HG02763 (cell line): ENCODE data around the gene RILP.
A peak's percentile ranks its signal among the peaks of the same experiment; 100 is the strongest.

ENCODE experiments used
- ATAC-seq: cut with Tn5 transposase; IDR thresholded peaks from one replicate; pipeline ENCODE4 v1.9.1; 2021; ENCODE audit warnings: mild to moderate bottlenecking, moderate library complexity; ENCODE audit not compliant: unreplicated experiment

RILP gene

DNA sequence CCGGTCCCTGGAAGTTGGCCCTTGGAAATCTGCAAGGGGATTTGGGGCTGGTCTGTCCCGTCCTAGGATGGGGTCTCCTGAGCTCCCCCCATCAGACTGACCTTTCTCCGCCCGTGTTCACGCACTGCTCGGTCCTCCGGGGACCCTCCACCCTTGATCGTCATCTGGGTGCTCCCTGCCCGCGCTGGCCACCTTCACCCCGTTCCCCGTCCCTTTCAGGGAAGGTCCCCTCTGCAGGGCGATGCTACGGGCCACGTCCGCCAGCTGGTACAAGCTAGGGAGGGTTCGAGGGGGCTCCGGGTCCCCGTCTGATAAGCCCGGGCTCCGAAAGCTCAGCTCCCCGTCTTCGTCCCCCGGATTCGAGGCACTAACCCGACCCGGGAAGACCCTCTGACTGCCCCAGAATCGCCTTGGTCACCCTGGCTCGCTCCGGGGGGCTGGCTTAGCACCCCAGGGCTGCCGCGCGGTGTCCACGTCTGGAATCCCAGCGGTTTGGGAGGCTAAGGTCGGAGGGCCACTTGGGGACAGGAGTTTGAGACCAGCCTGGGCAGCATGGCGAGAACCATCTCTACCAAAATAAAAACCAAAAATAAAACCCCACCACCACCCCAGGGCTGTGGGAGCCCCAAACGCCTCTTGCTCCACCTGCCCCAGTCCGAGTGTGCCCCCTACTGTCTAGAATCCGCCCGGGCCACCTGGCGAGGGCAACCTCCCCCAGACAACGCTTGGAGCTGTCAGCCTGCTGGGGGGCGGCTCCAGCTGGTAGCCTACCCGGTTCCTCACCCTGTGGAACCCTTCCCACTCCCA, 20.0 kb downstream of the RILP start:
- no peak for ATAC-seq

DNA sequence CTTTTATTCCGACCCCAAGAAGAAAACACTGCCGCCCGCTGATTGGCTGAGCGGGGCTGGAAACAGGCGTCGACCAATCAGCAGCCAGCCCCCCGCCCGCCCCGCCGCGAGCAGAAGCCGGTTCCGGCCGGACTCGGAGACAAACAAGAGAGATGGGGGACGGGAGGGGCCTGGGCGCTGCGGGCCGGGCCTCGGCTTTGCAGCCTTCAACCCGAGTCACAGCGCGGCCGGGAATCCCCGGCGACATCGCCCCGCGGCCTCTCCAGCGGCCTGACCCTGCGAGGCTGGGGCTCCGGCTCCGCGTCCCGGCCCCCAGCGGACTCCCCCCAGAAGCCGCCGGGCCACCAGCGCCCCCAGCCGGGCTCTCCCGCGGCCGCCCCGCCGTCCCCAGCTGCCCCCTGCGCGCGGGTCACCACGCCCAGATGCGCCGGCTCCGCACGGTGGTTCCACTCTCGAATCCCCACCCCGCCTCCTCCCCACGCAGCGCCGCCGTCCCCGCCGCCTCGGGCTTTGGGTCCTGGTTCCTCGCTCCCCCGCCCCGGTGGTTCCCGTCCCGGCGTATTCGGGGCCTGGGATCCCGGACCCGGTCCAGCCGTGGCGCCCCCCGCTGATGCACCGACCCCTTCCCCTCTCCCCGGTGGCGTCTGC, 20.7 kb downstream of the RILP start:
- peak; percentile 50 for ATAC-seq

DNA sequence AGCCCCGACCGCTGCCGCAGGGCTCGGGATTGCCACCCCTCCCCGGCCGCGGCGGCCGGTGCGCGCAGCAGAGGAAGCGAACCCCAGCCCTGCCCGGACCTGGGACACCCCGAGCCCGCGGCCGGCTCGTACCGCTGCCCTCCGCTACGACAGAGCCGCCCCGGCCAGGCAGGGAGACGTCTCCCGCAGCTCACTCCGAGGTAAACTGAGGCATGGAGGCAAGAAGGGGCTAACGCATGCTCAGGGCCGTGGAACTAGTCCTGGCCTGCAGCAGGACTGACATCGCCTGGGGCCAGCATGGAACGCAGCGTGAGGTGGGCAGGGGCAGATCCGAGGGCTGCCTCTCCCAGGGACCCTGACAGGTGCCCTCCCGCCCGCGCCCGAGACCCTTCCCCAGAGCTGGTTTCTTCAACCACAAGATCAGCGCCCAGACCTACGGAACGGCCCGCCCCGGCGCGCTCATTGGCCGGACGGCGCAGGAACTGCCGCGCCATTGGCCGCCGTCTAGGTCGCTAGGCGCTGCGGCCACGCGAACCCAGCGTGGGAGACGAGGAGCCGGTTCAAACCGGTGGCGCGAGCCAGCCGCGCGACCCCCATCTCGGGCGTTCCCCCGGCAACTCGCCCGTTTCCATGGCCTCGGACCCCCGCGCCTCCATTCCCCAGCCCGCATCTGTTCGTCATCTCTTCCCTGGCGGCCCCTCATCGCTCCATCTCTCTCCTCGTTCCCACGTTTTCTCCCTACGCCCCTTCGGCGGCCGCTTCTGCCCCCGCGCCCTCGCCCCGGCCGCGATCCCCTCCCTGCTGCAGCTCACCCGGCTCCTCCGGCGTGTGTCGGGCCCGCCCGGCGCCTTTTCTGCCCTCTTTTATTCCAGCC, 21.4 kb downstream of the RILP start, which contains the start of gene SLC43A2:
Gene SLC43A2, minus strand, starts transcription at position 853 of the 874 bp plus-strand sequence. CDS start 960 bp downstream, outside the sequence.
- peak; percentile 55 for ATAC-seq

DNA sequence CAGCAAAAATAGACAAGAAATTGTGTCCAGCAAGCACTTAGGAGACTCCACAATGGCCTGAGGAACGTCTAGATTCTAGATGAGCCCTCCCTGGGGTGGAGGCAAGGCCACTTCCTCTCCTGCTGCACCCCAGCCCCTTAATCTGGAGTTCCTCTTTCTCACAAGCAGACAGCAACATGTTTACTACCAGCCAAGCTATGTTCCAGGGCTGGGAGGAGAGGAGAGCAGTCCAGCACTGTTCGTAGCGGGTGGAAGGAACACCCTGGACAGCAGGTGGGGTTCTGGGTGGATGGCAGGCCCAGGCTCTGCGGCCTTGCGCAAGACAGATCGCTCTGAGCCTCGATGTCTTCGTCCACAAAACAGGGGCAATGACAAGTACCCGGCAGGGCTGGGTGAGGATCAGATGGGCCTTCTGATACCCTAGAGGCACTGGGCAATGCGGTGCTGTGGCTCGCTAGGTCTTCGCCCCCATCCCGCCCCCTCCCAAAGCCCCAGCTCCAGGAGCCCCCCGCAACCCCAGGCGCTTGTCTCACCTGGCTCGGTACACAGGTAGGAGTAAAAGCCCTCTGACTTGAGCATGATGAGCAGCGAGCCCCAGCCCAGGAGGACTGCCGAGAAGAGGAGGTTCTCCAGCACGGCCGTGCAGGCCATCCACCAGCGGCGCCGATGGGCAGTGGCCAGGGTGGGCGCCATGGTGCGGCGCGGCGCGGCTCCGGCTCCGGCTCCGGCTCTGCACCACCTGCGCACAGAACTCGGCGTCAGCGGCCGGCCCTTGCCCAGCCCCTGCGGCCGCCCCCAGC, 22.3 kb downstream of the RILP start:
- ATAC-seq: no peak

DNA sequence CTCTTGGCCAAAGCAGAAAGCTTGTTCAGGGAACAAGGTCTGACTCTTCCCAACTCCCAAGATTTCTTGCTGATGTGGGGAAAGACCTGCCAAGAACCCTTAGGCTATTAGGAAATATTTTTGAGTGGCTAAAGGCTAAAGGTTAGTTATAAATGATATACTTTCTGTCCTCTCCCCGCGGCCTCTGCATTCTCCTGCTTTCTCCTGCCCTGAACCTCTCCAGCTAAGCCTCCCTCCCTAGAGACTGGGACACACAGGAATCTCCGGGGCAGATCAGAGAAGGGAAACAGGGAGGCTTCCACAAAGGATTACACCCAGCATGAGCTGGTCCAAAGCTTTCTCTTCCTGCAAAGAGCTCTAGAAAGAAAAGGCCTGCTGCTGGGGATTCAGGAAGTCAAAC, 23.3 kb downstream of the RILP start:
- no peak for ATAC-seq

DNA sequence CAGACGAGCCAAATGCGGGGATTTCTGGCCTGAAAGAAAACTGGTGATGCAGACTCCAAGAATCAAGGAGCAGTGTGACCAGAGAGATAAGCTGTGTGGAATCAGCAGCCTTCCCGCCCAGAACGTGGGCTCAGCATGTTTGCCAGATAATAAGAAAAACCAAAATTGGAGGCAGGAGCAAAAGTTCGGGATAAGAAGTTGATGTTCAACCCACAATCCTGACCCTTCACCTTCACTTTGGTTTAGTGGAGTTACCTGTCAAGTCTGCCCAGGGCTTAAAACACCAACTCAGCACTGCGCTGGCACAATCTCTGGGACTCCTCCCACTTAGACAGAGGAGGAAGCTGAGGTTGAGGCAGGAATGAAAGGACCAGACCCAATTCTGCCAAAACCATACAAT, 24.1 kb downstream of the RILP start:
- no peak for ATAC-seq

DNA sequence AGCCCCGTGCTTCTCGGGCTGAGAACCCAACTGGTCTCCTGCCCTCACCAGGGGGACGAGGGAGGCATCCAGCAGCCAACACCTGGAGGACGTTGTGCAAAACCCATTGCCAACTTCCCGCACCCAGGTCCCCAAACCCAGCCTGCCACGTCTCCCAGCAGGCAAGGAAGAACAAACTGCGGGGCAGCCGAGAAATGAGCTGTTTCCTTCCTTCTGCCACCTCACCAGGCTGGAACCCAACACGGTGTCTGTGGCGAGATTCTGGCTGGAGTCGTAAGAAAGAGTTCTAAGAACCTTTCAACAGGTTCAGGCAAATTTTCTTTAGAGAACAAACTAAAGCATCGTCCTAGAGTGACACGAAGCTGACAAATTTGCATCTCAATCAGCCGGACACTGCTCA, 24.6 kb downstream of the RILP start:
- no peak for ATAC-seq

DNA sequence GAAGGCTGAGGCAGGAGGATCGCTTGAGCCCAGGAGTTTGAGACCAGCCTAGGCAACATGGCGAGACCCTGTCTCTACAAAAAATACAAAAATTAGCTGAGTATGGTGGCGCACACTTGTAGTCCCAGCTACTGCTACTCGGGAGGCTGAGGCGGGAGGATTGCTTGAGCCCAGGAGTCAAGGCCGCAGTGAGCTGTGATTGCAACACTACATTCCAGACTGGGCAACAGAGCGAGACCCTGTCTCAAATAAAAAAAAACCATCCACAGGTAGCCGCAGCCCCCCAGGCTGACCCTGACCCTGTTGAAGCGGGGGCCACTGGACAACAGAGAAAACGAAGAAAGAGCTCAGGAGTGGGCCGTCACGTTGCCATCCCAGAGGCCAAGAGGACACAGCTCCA, 25.0 kb downstream of the RILP start:
- no peak for ATAC-seq

DNA sequence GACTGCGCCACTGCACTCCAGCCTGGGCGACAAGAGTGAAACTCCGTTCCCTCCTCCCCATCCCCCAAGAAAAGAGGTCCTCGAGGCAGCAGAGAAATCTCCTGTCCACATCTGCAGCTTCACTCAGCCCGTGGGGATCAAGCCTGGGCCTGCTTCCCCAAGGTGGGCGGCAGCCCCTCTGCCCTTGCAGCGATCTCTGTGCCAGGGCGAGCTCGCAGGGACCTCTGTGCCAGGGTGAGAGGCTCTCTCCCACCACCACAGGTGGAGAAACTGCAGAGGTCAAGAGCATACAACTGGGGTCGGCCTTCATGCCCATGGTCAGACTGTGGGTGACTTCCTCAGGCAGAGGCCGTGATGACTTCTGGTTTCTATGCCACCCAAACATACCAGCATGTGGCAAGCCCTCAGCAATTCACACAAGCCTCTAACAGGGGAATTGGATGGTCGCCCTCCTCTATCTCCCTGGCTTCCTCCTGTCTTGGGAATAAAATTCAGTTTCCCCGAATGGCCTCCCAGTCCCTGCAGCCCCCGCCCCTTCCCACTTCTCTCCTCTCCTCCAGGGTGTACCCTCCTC, 26.5 kb downstream of the RILP start:
- no peak for ATAC-seq

DNA sequence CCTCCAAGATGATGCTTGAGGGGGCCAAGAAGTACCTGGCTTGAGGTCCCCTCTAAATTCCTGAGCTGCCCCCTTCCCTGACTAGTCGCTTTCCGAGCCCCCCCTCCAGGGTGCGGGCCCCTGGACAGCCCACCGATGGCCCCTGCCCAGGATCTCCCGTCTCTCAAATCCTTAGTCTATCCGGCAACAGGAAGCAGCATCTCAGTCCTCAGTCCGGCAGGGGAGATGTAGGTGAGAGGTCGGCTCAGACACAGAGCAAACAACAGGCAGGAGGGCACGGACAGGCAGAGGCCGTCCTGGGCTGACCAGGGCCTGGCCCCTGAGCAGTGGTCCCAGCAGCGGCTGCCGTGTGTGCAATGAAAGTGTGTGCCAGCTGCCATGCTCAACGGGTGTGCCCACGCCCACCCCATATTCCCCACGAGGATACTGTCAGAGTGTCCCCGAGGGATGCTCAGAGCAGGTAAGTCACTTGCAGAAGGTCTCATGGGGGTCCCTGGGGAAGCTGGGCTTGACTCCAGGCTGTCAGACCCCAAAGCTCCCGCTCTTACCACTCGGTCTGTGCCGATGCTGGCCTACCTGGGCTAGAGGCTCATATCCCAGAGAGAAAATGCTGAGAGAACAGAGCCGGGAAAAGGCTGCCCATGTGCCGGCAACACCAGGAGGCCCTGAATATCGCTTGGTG, 28.3 kb downstream of the RILP start:
- ATAC-seq: no peak

DNA sequence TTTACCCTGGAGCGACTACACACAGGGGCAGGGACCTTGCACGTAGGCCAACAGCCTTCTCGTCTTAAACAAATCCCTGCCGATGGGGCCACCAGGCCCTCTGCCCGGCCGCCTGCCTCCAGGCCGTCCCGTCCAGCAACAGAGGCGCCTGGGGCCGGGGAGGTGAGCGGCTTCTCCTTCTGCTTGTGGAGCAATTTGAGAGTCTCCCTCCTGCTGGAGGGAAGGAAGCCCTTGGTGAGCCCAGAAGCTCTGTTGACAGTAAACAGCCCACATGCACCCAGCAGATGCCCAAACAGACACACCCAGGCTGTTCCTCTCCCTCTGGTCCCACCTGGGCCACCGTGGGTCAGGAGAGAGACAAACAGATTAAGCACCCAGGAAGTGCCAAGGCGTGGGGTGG, 29.2 kb downstream of the RILP start:
- no peak for ATAC-seq

DNA sequence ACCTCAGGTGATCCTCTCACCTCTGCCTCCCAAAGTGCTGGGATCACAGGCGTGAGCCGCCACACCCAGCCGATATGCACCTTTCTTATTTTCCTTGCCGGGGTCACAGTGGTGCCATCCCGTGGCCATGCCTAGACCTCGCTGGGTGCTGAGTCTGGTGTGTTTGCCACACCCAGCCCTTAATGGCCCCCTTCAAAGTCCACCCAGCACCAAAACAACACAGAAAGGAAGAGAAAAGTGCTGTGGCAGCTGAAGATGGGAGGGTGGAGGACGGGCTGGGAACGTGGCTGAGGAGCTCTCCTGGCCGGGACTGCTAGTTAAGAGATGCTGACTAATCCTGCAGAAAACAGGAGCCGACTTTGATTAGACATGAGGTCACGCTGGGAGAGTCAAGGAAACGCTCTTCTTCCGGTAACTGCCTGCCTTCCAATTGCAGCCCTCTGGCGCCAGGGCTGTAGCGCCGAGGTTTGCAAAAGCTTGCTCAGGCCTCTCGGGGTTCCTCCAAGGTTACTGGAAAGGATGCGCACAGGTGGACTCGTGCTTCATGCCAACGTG, 32.0 kb downstream of the RILP start:
- ATAC-seq: no peak

DNA sequence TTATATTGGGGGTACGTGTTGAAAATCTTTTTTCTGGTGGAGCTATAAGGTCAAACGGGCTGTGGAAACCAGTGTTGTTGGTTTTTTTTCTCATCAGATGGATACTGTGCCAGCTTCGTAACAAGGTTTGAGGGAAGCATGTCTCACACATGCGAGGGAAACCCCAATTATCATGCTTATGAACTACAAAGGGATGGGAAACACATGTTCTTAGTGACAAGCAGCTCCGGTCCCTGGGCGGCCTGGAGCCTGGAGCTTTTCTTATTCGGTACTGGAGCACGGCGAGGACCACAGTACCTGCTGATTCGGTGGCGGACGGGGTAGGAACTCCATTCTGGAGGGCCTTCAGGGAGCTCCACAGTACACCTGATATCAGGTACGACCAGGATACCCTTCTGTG, 33.6 kb downstream of the RILP start:
- no peak for ATAC-seq

DNA sequence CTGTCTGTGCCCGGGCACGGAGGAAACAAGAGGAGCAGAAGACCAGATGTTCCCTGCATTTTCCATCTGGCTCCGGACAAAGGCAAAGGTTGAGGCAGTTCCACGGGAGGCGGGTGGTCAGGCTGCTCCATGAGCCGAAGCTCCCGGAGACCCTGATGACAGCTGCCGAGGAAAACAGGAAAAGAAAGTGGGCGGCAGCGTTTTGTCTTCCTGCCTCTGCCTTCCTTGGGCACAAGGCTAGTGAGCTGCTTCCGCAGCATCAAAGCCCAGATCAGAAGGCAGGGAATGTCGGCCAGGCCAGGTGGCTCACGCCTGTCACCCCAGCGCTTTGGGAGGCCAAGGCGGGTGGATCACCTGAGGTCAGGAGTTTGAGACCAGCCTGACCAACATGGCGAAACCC, 37.3 kb downstream of the RILP start:
- no peak for ATAC-seq

DNA sequence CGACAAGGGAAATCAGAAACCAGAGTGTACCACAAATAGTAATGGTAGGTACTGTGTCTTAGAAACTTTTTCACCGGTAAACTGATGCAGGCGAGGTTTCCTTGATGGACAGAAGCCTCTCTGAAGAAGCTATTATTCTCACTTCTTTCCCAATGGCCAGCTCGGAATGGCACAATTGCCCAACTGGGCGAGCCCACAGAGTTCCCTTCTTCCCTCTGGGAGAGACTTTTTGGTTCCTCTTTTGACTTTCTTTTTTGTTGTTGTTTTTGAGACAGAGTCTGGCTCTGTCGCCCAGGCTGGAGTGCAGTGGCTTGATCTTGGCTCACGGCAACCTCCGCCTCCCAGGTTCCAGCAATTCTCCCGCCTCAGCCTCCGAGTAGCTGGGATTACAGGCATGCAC, 38.0 kb downstream of the RILP start:
- ATAC-seq: no peak

DNA sequence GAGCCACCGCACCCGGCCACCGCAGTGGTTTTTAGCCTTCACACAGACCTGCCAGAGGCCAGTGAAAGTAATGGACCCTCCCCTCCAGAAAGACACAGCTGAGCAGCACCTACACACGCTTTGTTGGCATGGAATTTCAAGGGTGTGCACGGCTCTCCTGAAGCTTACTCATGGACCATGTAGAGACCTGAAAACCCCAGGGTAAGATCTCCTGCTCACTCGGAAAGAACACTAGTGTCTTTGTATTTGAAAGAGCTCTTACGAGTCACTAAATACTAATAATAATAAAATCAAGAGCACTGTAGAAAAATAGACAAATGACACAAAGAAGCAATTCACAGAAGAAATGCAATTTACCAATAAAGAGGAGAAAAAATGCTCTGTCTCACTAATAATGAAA, 41.0 kb downstream of the RILP start:
- ATAC-seq: no peak

DNA sequence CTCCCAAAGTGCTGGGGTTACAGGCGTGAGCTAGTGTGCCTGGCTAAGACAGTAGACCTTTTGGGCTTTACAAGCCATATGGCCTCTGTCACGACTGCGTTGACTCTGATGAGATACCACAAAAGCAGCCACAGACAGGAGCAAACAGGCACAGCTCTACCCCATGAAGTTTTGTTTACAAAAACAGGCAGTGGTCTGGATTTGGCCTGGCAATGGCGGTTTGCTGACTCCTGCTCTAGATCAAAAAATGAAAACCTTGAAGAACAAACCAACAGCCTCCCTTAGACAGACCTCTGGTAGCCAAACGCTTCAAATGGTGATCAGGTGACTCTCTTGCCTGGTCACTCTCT, 41.7 kb downstream of the RILP start:
- no peak for ATAC-seq

DNA sequence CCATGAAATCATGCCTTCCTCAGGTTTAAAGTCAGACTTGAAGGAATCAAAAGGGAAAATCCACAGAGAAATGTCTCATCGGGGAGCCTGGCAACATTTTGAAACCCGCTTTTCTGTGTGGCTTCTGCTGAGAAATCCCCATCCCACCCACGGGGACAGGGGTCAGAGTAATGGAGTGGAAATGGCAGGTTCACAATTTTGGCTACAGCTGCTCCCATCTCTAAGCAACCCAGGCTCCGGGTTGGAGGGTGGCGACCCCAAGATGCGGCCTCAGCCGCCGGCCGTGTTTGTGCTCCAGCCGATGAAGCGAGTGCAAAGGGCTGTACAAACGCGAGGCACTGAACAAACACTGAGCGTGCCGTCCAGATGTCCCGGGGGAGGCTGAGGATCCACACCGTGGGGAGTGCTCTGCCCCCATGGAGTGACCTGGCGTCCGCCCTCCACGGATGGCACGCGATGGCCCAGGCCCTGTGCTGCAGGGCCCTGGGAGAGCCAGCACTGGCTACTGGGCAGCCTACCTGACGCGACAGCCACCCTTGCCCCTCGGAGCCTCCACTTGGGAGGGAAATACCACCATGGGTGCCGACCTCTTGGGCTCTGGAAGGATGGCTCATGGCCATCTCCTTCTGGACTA, 43.2 kb downstream of the RILP start:
- ATAC-seq: no peak

DNA sequence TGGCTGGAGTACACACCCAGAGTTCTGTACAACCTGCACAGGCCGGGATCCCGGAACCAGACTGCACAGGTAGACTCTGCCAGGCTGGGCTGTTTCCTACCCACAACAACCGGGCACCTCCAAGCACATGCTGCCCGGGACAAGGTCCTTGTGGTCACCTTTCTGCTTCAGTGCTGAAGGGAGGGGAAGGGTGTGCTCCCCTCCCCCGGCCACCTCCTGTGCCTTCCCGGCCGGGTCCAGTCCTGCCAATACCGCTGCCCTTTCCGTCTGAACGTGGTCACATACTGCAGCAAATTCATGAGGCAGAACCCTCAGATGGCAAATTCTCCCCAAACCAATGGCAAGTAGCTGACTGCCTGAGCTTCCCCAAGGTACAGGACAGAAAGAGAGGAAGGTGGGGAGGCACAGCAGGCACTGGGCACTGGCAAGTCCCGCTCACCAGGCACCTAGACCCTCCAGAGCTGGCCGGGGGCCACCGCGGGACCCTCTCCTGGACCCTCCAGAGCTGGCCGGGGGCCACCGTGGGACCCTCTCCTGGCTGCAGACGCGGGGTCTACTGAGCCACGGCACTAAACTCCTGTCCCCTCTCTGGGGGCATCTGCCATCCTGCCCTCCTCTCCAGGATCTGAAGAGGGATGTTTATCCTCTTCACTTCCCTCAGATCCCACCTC, 43.9 kb downstream of the RILP start:
- no peak for ATAC-seq
